NT2/D1 (cell line): Measurements from ENCODE around the gene PISD.

Experiments
- DNase-seq: peaks from one replicate; pipeline ENCODE4 v3.0.0-alpha.2; 2011; ENCODE audit warnings: low read depth, low spot score
- H3K27me3 ChIP-seq: 2 replicates; pipeline ENCODE4 v1.6.0; 2011; ENCODE audit warnings: mild to moderate bottlenecking; ENCODE audit not compliant: insufficient read length, insufficient read depth
- H3K36me3 ChIP-seq: 2 replicates; pipeline ENCODE4 v1.6.1; 2011; ENCODE audit warnings: mild to moderate bottlenecking, low read length, mixed read lengths; ENCODE audit not compliant: insufficient read depth, insufficient read length
- H3K4me1 ChIP-seq: 2 replicates; pipeline ENCODE4 v1.5.1; 2011; ENCODE audit not compliant: insufficient read depth, insufficient read length
- H3K4me3 ChIP-seq: 2 replicates; pipeline ENCODE4 v1.5.1; 2011; ENCODE audit warnings: low read depth; ENCODE audit not compliant: insufficient read length
- H3K9ac ChIP-seq: 2 replicates; pipeline ENCODE4 v1.6.0; 2011; ENCODE audit warnings: low read depth; ENCODE audit not compliant: insufficient read length
- H3K9me3 ChIP-seq: 2 replicates; pipeline ENCODE4 v1.5.1; 2011; ENCODE audit warnings: mild to moderate bottlenecking, low read length; ENCODE audit not compliant: insufficient read depth
- SUZ12 ChIP-seq: IDR thresholded peaks from 2 replicates; pipeline ENCODE4 v1.6.1; 2011; ENCODE audit not compliant: insufficient read length, insufficient read depth; ENCODE audit errors: extremely low read depth
- YY1 ChIP-seq: IDR thresholded peaks from 2 replicates; pipeline ENCODE4 v1.6.1; 2011; ENCODE audit not compliant: insufficient read length, insufficient read depth
- ZNF274 ChIP-seq: IDR thresholded peaks from 2 replicates; pipeline ENCODE4 v1.6.1; 2011; ENCODE audit warnings: mild to moderate bottlenecking, low read depth, low read length

The PISD gene

DNA sequence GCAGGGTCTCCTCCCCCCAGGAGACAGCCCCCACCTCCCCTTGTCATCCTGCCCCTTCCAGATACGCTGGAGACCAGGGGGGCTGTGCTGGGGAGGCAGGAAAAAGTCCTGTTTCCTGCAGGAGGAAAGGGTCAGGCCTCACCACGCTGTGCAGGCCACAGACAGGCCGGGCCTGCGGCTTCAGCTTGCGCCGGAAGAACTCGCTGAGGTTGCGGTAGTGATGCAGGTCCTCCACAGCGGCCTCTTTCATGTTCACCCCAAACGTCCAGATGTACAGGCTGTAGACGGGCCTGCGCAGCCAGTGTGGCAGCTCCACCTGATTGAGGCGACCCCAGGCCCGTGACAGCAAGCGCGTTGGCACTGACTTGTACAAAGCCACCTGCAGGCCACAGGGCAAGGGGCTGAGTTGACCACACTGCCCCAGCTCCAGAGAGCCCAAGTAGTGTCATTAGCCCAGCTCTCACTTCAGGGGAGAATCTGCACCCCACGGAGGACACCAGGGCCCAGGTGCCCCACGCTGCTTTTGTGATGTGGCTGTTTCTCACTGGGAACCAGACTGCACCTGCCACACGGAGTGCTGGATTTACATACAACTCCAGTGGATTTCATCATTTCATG, 40.4 kb downstream of the PISD start:
- Histone ChIP-seq H3K27me3 (no peaks in the 10 kb centered on the region), H3K9me3 (no peaks in the 10 kb centered on the region), H3K4me1 (peaks cover 24% of the 10 kb centered on the region), H3K9ac (no peak overlapping the region), H3K4me3 (no peak overlapping the region), H3K36me3 (peaks cover 65% of the 10 kb centered on the region)
- DNase-seq: no peak
- TF ChIP-seq ZNF274: no peak
- TF ChIP-seq YY1: no peak
- TF ChIP-seq SUZ12: no peak

DNA sequence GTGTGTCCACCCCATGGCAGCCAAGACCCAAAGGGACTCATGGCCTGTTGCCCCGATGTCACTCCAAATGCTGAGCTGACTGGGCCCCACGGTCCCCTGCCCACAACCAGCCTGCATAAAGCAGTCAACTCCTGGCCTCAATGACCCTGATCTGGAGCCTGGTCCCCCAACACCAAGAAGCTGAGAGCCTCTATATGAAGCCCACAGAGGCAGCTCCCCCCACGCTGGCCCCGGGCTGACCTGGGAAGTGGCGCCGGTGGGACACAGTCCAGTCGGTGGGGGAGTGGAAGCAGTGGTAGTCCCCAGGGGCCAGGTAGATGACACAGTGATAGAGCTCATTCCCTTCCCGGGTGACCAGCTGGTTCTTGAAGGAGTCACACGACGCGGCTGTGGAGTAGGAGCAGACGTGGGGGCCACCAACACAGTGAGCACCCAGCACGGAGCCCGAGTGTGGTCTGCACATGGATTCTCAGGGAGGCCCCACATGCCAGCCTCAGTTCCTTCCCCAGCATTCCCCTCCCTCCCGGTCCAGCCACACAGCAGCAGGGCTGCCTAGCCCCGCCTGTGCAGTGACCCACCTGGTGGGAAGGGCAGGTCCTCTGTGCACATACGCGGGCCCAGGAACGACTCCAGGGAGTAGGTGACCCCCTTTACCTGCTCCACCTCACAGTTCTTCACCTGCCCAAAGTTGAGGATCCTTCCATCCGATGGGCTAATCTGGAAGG, 41.1 kb downstream of the PISD start:
- H3K4me3 ChIP-seq: no peak overlapping the region
- peaks cover 17% of the 10 kb centered on the region for H3K4me1 ChIP-seq
- H3K9ac ChIP-seq: no peak overlapping the region
- peaks cover 65% of the 10 kb centered on the region for H3K36me3 ChIP-seq
- DNase-seq: no peak
- H3K27me3 ChIP-seq: no peaks in the 10 kb centered on the region
- H3K9me3 ChIP-seq: no peaks in the 10 kb centered on the region
- no peak for TF ChIP-seq SUZ12

DNA sequence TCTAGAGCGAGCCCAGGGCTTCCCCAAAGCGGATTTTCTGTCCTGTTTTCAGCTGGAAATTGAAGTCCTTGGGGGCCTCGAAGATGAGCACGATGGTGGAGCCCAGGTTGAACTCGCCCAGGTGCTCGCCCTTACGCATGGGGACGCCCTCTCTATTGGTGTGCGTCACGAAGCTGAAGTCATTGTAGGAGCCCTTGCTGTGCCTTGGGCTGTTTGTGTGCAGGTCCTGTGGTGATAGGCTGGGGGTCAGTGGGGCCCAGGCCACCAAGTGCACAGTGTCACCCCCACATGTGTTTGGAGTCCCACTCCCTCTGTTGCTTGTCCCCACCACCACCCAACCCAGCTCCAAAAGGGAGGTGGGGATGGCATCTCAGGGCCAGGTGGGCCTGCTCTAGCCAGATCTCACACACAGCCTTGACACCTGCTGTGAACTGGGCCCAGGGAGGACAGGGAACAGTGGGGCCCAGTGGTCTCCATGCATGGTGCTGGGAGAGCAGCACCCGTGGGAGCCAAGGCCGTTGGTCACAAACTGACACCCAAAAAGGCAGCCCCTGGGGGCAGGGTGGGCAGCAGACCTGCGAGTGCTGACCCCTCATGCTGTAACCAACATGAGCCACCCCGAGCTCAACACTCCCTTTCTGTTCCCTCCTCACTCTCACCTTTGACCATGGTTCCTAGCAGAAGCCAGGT, 42.3 kb downstream of the PISD start:
- DNase-seq: no peak
- Histone ChIP-seq H3K9me3 (no peaks in the 10 kb centered on the region), H3K4me1 (peaks cover 7% of the 10 kb centered on the region), H3K36me3 (peaks cover 65% of the 10 kb centered on the region), H3K27me3 (no peaks in the 10 kb centered on the region), H3K4me3 (no peak overlapping the region), H3K9ac (no peak overlapping the region)
- TF ChIP-seq SUZ12: no peak
- TF ChIP-seq YY1: no peak
- TF ChIP-seq ZNF274: no peak

DNA sequence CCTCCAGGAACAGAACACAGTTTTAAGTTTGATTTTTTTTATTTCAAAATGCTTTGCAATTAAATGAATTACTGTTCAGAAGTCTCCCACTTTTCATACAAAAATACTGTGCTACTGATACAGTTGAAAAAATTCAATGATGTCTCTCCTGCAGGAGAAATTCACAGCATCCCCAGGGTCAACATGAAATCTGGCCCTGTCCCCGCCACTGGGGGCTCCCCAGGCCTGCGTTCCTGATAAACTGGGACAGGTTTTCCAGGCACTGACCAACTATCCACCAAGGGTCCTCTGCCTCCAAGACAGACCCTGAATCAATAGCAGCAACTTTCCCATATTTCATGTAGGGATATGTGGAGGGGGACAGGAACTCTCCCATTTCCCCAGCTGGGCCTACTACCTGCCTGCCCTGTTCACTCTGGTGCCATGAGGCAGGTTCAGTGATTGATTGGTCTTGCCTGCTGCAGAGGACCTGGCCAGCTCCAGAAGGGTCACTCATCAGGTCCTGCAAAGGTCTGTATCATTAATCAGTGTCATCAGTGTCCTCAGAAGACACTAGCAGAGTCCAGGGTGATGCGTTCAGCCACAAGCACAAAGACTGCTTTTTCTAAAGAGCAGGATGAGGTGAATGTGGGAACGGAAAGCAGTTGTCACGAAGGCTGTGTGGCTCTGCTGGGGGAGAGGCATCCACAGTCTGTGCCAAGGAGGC, 43.4 kb downstream of the PISD start:
- H3K9ac ChIP-seq: no peak overlapping the region
- no peaks in the 10 kb centered on the region for H3K27me3 ChIP-seq
- no peak for TF ChIP-seq ZNF274
- TF ChIP-seq YY1: no peak
- no peaks in the 10 kb centered on the region for H3K9me3 ChIP-seq
- peaks cover 3% of the 10 kb centered on the region for H3K4me1 ChIP-seq
- H3K4me3 ChIP-seq: no peak overlapping the region
- peaks cover 64% of the 10 kb centered on the region for H3K36me3 ChIP-seq
- DNase-seq: no peak

DNA sequence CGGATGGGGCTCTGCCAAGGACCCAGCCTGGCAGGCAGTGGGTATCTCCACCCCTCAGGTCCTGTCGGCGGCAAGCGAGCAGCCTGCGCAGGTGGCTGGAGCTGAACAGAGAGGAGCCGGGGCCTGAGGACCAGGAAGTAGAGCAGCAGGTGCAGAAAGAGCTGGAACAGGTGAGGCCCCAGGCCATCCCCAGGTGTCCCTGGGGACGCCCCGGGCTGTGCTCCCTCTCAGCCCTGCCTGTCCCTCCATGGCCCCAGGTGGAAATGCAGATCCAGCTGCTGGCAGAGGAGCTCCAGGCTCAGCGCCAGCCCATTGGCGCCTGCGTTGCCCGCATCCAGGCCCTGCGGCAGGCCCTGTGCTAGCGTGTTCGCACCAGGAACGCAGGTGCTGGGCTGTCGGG, 44.0 kb downstream of the PISD start:
- no peak for DNase-seq
- TF ChIP-seq ZNF274 (no peak), SUZ12 (no peak), YY1 (no peak)

DNA sequence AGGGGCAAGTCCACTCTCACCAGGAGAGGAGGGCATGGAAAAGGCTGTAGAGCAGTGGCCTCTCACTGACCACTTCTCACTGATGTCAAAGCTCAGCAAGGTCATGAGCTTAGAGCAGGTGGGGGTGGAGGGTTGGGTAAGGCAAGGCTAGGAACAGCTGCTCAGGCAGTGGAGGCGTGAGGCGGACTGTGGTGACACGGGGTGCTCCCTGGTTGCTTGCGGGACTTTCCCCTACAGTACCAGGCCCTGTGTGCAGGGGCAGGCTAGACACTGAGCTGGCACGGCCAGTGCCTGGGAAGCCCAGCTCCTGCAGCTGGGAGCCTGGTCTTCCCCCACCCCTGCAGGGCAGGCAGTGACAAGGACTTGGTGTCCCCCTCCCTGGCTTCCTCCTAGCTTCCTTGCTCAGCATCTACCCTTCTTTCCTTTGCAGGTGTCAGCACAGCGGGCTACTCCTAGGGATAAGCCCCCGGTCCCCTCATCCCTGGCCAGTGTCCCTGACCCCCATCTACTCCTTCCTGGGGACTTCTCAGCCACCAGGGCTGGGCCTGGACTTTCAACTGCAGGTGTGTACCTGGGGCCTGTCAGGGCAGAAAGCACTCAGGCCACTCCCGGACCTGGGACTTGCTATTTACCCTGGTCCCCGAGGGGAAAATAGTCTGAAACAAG, 45.6 kb downstream of the PISD start:
- no peak for DNase-seq
- peaks cover 45% of the 10 kb centered on the region for H3K36me3 ChIP-seq
- H3K4me3 ChIP-seq: no peak overlapping the region
- H3K9ac ChIP-seq: no peak overlapping the region
- H3K27me3 ChIP-seq: no peaks in the 10 kb centered on the region
- TF ChIP-seq YY1 (no peak), ZNF274 (no peak), SUZ12 (no peak)
- peaks cover 5% of the 10 kb centered on the region for H3K4me1 ChIP-seq
- H3K9me3 ChIP-seq: no peaks in the 10 kb centered on the region

More for the DNA sequence above, 44.0 kb downstream of the PISD start:
- H3K4me1 ChIP-seq: peaks cover 2% of the 10 kb centered on the region
- peaks cover 58% of the 10 kb centered on the region for H3K36me3 ChIP-seq
- no peak overlapping the region for H3K9ac ChIP-seq
- no peak overlapping the region for H3K4me3 ChIP-seq
- no peaks in the 10 kb centered on the region for H3K27me3 ChIP-seq
- no peaks in the 10 kb centered on the region for H3K9me3 ChIP-seq

DNA sequence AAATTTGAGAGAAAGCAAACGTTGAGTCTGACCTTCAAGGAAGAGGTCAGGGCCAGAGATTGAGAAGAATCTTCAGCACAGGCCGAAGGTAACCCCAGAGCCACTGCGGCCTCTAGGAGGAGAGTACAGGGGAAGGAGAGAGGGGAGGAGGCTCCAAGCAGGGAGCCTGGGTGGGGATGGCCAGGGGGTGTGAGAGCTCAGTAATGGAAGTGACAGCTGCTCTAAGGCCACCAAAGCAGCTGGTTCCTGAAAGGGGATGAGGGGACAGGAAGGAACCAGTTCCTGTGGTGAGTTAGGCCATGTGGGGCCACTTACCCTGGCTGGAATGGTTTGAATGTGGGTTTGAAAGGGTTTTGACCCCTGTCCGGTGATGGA, 46.1 kb downstream of the PISD start:
- TF ChIP-seq YY1 (no peak), ZNF274 (no peak), SUZ12 (no peak)
- DNase-seq: no peak
- Histone ChIP-seq H3K9me3 (no peaks in the 10 kb centered on the region), H3K9ac (no peak overlapping the region), H3K4me3 (no peak overlapping the region), H3K4me1 (peaks cover 6% of the 10 kb centered on the region), H3K27me3 (no peaks in the 10 kb centered on the region), H3K36me3 (peaks cover 41% of the 10 kb centered on the region)
